ENCODE data around the gene ARMS2.

- TF ChIP-seq CTCF (conservative IDR thresholded peaks at IDR 0.05; ENCODE audit: low read length) (no peak), EZH2phosphoT487 (IDR thresholded peaks at IDR 0.05; ENCODE audit: borderline replicate concordance, low read depth, low read length) (no peak)
These were observed 50.1 kb downstream of the ARMS2 start for GRCh38 chr10:122504610-122504950.
